ENCODE measurements around the gene RNPEP. TPM values are rescaled to one million over a fixed set of nuclear protein-coding genes. Genes with fewer than 3 reads are reported as not detected.

Gene RNPEP
- total and polyA plus RNA-seq, 2 of the 13 experiments (the other 11 are each of a cell fraction or from before 2014, with no cell fraction given) = 20.6 to 38.4 TPM

- no peak for TF ChIP-seq ZNF609 (CRISPR knock-in tag; IDR thresholded peaks at IDR 0.05; ENCODE audit: borderline replicate concordance)
Measured at GRCh38 chr1:202049129-202049528, 66.7 kb downstream of the RNPEP start (continued).

GRCh38 chr1:202054094-202054493, 71.6 kb downstream of the RNPEP start:
- Histone ChIP-seq H3K79me2 (ENCODE audit: insufficient read depth, low read length) (no peaks in the 10 kb centered on the region), H3K4me3 (replicated peaks in 1 of 3; ENCODE audit: insufficient read depth in 1 of 3, low read depth in 2 of 3, low read length in 3 of 3) (no peak overlapping the region), H2AFZ (ENCODE audit: low read length) (no peak overlapping the region), H3K4me2 (ENCODE audit: low read depth, low read length) (no peak overlapping the region), H3K27me3 (ENCODE audit: control insufficient read depth in 1 of 2, insufficient read depth in 2 of 2, low read length in 2 of 2) (no peaks in the 10 kb centered on the region), H3K9ac (ENCODE audit: insufficient read depth, low read depth, low read length) (no peak overlapping the region), H3K36me3 (replicated peaks in 1 of 2; ENCODE audit: control insufficient read depth in 1 of 2, insufficient read depth in 2 of 2, low read length in 2 of 2) (no peaks in the 10 kb centered on the region), H3K9me3 (ENCODE audit: low read length) (no peaks in the 10 kb centered on the region), H4K20me1 (ENCODE audit: insufficient read depth, low read length) (no peaks in the 10 kb centered on the region), H3K4me1 (ENCODE audit: insufficient read depth, low read length) (peaks cover 48% of the 10 kb centered on the region), H3K27ac (ENCODE audit: extremely low read length, insufficient read depth, low read length) (no peak overlapping the region)
- ATAC-seq (no peak), FAIRE-seq (no peak), DNase-seq (ENCODE audit: low spot score) (no peak)
- 76% methylated on average over 7 of the region's 7 CpGs for WGBS (ENCODE audit: low lambda C conversion rate)
- CTCF ChIA-PET (ENCODE audit: low intra/inter-chr PET ratio, low total read pairs) = no interaction called here
- POLR2A ChIA-PET = interaction anchor here (2.4 to 4.5 kb wide), 2 partner anchors 19 to 43 kb away, joined by 6 to 54 read pairs; partner anchors contain the start of gene ELF3
- no TSS peak for BruUV-seq (replicated peaks)
- in situ Hi-C loops (cut with HindIII; ENCODE audit: extremely low pct_ligation_motif_present, low pct_unique_long_range_greater_than_20kb) (no loop called here), intact Hi-C loops (cut with micrococcal nuclease; ENCODE audit: unreplicated experiment) (no loop called here)
- TF ChIP-seq ZHX1 (CRISPR knock-in tag; IDR thresholded peaks at IDR 0.05; ENCODE audit: low read depth) (no peak), FOXA3 (CRISPR knock-in tag; IDR thresholded peaks at IDR 0.05) (no peak)

Data from HepG2 (cell line).